GM12864 (cell line): ENCODE measurements around the gene NRCAM.
"Not testable (repeated sequence)": the region's sequence is repeated elsewhere in the genome, so short reads cannot be mapped to it uniquely, and the experiment has no call there.

Experiments used
- DNase-seq: peaks from one replicate; pipeline ENCODE4 v3.0.0-alpha.2; 2011; ENCODE audit warnings: low read depth
- H3K4me3 ChIP-seq: 2 replicates; pipeline ENCODE4 v1.5.1; 2011; ENCODE audit warnings: mild to moderate bottlenecking, low read depth, low read length, control low read depth
- TF ChIP-seq, protein P1 (sequence below): IDR thresholded peaks from 2 replicates; pipeline ENCODE4 v1.5.1; 2011; ENCODE audit warnings: low read depth, mild to moderate bottlenecking, moderate library complexity, low read length, control low read depth, inconsistent platforms; ENCODE audit errors: missing control alignments

The NRCAM gene

DNA sequence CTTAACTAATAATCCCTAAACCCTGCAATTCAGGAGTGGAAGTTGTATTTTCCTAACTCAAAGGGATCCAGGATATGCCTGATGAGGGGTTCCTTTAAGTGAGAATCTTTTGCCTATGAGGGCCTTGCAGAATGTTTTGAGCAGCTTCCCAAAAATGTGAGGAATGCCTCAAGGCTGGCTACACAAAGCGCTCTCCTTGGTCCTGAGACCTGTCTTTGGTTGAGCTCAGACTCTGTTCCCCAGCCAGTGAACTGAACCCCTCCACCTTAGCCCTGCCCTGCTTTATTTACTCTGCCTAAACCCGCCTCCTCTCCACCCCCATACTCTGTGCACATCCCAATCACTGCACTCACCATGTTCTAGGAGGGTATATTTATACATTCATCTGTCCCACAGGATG, 108.6 kb downstream of the NRCAM start:
- TF ChIP-seq, protein P1, sequence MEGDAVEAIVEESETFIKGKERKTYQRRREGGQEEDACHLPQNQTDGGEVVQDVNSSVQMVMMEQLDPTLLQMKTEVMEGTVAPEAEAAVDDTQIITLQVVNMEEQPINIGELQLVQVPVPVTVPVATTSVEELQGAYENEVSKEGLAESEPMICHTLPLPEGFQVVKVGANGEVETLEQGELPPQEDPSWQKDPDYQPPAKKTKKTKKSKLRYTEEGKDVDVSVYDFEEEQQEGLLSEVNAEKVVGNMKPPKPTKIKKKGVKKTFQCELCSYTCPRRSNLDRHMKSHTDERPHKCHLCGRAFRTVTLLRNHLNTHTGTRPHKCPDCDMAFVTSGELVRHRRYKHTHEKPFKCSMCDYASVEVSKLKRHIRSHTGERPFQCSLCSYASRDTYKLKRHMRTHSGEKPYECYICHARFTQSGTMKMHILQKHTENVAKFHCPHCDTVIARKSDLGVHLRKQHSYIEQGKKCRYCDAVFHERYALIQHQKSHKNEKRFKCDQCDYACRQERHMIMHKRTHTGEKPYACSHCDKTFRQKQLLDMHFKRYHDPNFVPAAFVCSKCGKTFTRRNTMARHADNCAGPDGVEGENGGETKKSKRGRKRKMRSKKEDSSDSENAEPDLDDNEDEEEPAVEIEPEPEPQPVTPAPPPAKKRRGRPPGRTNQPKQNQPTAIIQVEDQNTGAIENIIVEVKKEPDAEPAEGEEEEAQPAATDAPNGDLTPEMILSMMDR: no peak
- H3K4me3 ChIP-seq: no peak overlapping the region
- DNase-seq: no peak

DNA sequence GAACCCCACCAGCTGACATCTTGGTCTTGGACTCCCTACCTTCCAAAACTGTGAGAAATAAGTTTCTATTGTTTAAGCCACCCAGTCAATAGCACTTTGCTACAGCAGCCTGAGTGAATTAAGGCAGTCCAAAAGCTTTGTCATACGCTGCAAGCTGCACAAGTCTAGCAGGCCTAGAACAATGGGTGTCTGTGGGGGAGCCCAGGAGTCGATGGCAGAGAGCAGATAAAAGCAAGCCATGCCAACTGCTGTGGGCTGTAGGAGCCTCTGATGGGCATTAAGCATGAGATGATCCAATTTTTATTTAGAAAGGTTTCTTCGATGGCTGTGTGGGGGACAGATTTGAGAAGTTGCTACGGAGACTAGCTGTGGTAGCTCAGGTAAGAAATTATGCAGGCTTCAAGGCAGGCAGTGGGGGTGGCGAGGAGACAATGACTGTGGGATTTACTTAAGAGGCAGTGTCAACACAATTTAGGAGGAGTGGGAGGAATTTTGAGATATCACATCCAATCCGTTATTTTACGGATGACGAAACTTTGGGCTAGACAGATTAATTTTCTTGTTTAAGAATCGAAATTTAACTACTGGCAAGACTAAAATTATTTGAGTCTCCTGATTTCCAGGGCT, 110.4 kb downstream of the NRCAM start:
- DNase-seq: no peak
- H3K4me3 ChIP-seq: no peak overlapping the region
- TF ChIP-seq, protein P1: no peak

DNA sequence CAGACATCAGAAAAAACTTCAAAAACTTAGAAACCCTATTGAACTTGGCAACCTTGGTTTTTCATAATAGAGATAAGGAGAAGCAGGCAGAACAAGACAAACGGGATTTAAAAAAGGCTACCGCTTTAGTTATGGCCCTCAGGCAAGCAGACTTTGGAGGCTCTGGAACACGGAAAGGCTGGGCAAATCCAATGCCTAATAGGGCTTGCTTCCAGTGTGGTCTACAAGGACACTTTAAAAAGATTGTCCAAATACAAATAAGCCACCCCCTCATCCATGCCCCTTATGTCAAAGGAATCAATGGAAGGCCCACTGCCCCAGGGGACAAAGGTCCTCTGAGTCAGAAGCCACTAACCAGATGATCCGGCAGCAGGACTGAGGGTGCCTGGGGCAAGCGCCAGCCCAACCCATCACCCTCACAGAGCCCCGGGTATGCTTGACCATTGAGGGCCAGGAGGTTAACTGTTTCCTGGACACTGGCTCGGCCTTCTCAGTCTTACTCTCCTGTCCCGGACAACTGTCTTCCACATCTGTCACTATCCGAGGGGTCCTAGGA, 115.3 kb downstream of the NRCAM start:
- TF ChIP-seq, protein P1: no peak
- no peak for DNase-seq
- H3K4me3 ChIP-seq: no peak overlapping the region

DNA sequence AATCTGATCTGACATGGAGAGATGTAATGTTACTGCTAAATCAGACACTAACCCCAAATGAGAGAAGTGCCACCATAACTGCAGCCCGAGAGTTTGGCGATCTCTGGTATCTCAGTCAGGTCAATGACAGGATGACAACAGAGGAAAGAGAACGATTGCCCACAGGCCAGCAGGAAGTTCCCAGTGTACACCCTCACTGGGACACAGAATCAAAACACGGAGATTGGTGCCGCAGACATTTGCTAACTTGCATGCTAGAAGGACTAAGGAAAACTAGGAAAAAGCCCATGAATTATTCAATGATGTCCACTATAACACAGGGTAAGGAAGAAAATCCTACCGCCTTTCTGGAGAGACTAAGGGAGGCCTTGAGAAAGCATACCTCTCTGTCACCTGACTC, 115.8 kb downstream of the NRCAM start:
- DNase-seq, H3K4me3 ChIP-seq: not testable (repeated sequence)

DNA sequence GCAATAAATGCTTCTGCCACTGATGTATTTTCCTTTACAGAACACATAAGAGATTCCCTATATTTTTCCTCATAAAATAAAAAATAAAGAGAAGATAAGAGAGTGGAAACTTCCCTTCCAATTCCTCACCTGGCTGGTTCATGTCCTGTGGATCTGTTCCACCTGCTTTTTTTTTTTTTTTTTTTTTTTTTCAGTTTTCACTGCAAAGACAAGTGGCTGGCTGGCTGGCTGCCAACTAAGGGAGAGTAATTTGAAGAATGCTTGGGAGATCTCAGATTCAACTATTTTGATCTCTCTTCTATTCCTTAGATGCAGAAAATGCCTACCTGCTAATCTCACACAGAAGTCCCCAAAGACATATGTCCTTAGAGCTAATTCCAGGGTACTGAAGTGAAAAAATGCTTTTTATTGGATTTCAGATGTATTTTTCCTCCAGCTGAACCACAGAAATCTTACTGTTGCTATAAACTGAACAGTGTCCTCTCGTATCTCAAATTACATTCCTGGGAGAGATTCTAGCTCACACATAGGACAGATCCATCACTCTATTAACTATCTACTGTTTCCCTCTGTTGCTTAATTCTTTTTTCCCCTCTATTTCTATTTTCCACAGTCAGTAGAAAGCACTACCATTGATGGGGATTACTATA, 120.8 kb downstream of the NRCAM start:
- DNase-seq: no peak
- TF ChIP-seq, protein P1: no peak

DNA sequence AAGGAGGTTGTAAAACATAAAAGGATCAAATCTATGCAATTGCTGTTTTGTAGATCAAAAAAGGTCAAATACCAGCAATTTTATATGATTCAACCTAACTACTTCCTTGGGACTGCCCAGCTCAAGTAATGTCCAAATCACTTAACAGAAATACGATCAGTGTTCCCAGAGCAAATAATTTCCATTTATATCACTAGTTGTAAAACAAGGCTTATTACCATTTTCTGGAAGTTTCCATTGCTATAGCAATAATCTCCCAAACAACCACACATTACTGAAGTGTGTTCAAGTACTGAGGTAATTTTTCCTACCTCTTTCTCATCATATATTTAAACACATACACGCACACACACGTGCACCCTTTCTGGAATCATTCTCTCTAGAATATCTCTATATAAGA, 123.3 kb downstream of the NRCAM start:
- TF ChIP-seq, protein P1: no peak
- H3K4me3 ChIP-seq: no peak overlapping the region
- DNase-seq: no peak

More for the DNA sequence above, 120.8 kb downstream of the NRCAM start:
- no peak overlapping the region for H3K4me3 ChIP-seq

DNA sequence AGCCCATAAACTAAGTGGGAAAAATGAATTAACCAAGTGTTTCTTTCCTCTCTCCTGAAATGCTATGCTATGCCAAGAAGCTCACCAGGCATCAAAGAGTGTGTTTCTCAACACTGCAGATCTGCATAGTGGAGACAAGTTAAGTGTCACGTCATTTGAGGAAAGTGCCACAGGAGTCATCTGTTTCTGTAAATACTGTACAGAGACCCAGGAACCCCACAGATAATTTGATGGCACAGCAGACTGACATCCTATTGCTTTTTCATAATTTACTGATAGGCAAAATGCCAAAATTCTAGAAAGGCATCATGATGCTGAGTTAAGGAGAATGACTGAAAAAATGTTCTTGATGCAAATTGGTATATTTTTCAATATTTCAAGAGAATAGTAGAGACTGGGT, 124.3 kb downstream of the NRCAM start:
- TF ChIP-seq, protein P1: no peak
- H3K4me3 ChIP-seq: no peak overlapping the region
- DNase-seq: no peak
